ENCODE data around the gene RAET1L.
A peak's percentile ranks its signal among the peaks of the same experiment; 100 is the strongest.

Gene RAET1L

GRCh38 chr6:149990212-149990660 lies 35.1 kb downstream of the RAET1L start:
- peak; percentile 37; the same call in 2 of the 3 replicates for ATAC-seq (ENCODE audit: low read depth)
- peaks cover 87% of the 10 kb centered on the region for H3K27me3 ChIP-seq (ENCODE audit: insufficient read depth, poor library complexity, severe bottlenecking)
- H3K9me3 ChIP-seq (ENCODE audit: severe bottlenecking), result peaks cover 6% of the 10 kb centered on the region
- H3K27ac ChIP-seq (ENCODE audit: poor library complexity, severe bottlenecking), result no peak overlapping the region
- no peaks in the 10 kb centered on the region for H3K4me1 ChIP-seq (ENCODE audit: insufficient read depth, poor library complexity, severe bottlenecking)
- no peak for DNase-seq (ENCODE audit: low spot score)
- H3K36me3 ChIP-seq (ENCODE audit: low read depth), result no peaks in the 10 kb centered on the region
- no peak overlapping the region for H3K4me3 ChIP-seq (ENCODE audit: severe bottlenecking)
- TF ChIP-seq, protein P1, sequence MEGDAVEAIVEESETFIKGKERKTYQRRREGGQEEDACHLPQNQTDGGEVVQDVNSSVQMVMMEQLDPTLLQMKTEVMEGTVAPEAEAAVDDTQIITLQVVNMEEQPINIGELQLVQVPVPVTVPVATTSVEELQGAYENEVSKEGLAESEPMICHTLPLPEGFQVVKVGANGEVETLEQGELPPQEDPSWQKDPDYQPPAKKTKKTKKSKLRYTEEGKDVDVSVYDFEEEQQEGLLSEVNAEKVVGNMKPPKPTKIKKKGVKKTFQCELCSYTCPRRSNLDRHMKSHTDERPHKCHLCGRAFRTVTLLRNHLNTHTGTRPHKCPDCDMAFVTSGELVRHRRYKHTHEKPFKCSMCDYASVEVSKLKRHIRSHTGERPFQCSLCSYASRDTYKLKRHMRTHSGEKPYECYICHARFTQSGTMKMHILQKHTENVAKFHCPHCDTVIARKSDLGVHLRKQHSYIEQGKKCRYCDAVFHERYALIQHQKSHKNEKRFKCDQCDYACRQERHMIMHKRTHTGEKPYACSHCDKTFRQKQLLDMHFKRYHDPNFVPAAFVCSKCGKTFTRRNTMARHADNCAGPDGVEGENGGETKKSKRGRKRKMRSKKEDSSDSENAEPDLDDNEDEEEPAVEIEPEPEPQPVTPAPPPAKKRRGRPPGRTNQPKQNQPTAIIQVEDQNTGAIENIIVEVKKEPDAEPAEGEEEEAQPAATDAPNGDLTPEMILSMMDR (IDR thresholded peaks at IDR 0.05; ENCODE audit: poor library complexity, severe bottlenecking), result no peak

DNA sequence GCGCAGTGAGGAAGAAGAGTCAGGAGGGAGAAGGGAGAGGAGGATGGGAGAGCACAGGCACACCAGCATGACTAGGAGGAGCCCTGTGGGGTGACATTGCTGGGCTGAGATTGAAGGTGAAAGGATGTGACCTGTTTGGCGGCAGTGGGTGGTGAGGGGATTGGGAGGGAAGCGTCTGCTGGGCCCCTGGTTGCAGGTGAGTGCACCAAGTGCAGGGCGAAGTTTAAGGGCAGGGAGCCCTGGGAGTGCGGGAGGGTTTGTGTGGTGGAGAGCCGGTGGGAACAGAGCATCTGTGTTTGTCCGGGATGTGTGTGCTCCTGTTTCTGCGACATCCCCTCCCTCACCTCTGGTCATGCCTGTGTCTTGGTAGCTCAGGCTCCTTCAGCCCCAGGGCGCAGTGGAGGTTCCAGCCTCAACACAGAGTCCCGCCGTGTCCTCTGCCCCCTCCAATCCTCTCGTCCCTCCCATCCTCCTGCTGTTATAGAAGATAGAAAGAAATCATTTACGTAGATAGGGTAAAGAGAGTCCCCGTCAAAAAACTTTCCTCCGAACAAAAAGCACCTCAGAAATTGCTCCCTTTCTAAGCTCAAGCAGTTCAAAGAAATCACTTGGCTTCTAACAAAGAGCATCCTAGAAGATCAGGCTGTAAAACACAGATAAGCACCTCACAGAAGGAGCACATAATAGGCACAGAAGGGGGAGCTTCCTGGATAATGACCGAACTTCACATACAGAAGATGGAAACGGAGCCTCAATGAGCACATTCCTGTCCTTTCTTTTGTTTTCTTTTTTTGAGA lies 36.6 kb downstream of the RAET1L start:
- Histone ChIP-seq H3K4me3 (ENCODE audit: severe bottlenecking) (no peak overlapping the region), H3K36me3 (ENCODE audit: low read depth) (no peaks in the 10 kb centered on the region), H3K4me1 (ENCODE audit: insufficient read depth, poor library complexity, severe bottlenecking) (no peaks in the 10 kb centered on the region), H3K27ac (ENCODE audit: poor library complexity, severe bottlenecking) (no peak overlapping the region), H3K27me3 (ENCODE audit: insufficient read depth, poor library complexity, severe bottlenecking) (peaks cover 93% of the 10 kb centered on the region), H3K9me3 (ENCODE audit: severe bottlenecking) (peaks cover 6% of the 10 kb centered on the region)
- ATAC-seq (ENCODE audit: low read depth) (no peak), DNase-seq (ENCODE audit: low spot score) (no peak)
- TF ChIP-seq, protein P1 (IDR thresholded peaks at IDR 0.05; ENCODE audit: poor library complexity, severe bottlenecking), result no peak

DNA sequence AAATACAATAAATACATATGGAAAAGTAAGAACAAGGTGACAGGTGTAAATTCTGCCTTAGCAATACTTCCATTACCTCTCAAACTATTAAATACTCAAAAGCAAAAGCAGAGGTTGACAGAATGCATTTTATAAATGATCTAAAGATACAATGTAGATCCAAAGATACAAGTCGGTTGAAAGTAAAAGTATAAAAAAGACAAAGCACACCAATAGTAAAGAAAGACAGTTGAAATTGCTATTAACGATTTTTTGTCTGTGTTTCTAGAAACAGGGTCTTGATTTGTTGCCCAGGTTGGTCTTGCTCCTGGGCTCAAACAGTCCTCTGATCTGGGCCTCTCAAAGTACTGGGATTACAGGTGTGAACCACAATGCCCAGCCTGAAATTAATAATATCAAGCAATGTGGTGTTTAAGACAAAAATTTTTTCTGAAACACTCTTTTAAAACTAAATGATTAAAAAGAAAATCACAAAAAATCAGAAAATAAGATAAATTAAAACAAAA lies 37.7 kb downstream of the RAET1L start:
- no peaks in the 10 kb centered on the region for H3K36me3 ChIP-seq (ENCODE audit: low read depth)
- H3K4me1 ChIP-seq (ENCODE audit: insufficient read depth, poor library complexity, severe bottlenecking), result no peaks in the 10 kb centered on the region
- H3K27ac ChIP-seq (ENCODE audit: poor library complexity, severe bottlenecking), result no peak overlapping the region
- ATAC-seq (ENCODE audit: low read depth) (no peak), DNase-seq (ENCODE audit: low spot score) (no peak)
- TF ChIP-seq, protein P1 (IDR thresholded peaks at IDR 0.05; ENCODE audit: poor library complexity, severe bottlenecking), result no peak
- H3K27me3 ChIP-seq (ENCODE audit: insufficient read depth, poor library complexity, severe bottlenecking), result peaks cover 89% of the 10 kb centered on the region
- H3K9me3 ChIP-seq (ENCODE audit: severe bottlenecking), result peaks cover 6% of the 10 kb centered on the region
- H3K4me3 ChIP-seq (ENCODE audit: severe bottlenecking), result no peak overlapping the region

- ATAC-seq (ENCODE audit: low read depth) (peak; percentile 35; the same call in 1 of the 3 replicates), DNase-seq (ENCODE audit: low spot score) (no peak)
- Histone ChIP-seq H3K9me3 (ENCODE audit: severe bottlenecking) (peaks cover 6% of the 10 kb centered on the region), H3K27me3 (ENCODE audit: insufficient read depth, poor library complexity, severe bottlenecking) (peaks cover 73% of the 10 kb centered on the region), H3K4me1 (ENCODE audit: insufficient read depth, poor library complexity, severe bottlenecking) (no peaks in the 10 kb centered on the region), H3K4me3 (ENCODE audit: severe bottlenecking) (no peak overlapping the region), H3K27ac (ENCODE audit: poor library complexity, severe bottlenecking) (no peak overlapping the region), H3K36me3 (ENCODE audit: low read depth) (no peaks in the 10 kb centered on the region)
- TF ChIP-seq, protein P1 (IDR thresholded peaks at IDR 0.05; ENCODE audit: poor library complexity, severe bottlenecking), result no peak
Observed at GRCh38 chr6:149985481-149985937, 39.8 kb downstream of the RAET1L start.

GRCh38 chr6:149984773-149985172 lies 40.6 kb downstream of the RAET1L start:
- H3K27ac ChIP-seq (ENCODE audit: poor library complexity, severe bottlenecking), result no peak overlapping the region
- ATAC-seq (ENCODE audit: low read depth) (no peak), DNase-seq (ENCODE audit: low spot score) (no peak)
- peaks cover 66% of the 10 kb centered on the region for H3K27me3 ChIP-seq (ENCODE audit: insufficient read depth, poor library complexity, severe bottlenecking)
- H3K4me3 ChIP-seq (ENCODE audit: severe bottlenecking), result no peak overlapping the region
- H3K9me3 ChIP-seq (ENCODE audit: severe bottlenecking), result peaks cover 6% of the 10 kb centered on the region
- no peaks in the 10 kb centered on the region for H3K36me3 ChIP-seq (ENCODE audit: low read depth)
- H3K4me1 ChIP-seq (ENCODE audit: insufficient read depth, poor library complexity, severe bottlenecking), result no peaks in the 10 kb centered on the region
- TF ChIP-seq, protein P1 (IDR thresholded peaks at IDR 0.05; ENCODE audit: poor library complexity, severe bottlenecking), result no peak

All from RWPE2 (cell line).